Measurements from ENCODE around the gene BCKDHB. TPM values are rescaled to one million over a fixed set of nuclear protein-coding genes. Genes with fewer than 3 reads are reported as not detected.

The BCKDHB gene
- total RNA-seq, 1 experiment from 2014 or later, result 24.3 TPM

DNA sequence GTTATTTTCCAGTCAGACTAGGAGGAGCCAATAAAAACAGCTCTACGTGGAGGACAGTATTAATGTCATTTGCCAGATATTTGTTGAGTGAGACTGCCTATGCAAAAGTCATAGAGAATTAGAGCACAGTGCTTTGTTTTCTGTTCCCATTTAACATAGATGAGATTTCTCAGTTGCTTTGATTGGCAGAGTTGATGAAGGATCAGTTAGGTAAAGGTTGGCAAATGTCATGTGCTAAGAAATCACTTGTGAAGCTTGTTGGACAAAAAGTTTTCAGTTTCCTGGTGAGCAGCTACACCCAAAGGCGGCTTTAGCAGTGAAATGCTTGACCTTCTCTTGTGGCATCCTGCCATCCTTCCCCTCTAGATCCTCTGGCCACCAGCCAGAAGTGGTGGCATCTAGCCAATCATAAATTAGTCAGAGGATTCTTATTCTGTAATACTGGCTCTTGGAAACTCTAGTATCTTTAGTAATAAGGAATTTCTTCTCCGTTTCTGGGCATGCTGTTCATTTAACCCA is 37.0 kb downstream of the BCKDHB start (continued):
- no peak for TF ChIP-seq PRDM15 (CRISPR knock-in tag; IDR thresholded peaks at IDR 0.05)
- TF ChIP-seq ARID4B (CRISPR knock-in tag; IDR thresholded peaks at IDR 0.05; ENCODE audit: borderline replicate concordance), result no peak
- TF ChIP-seq PRRX2 (CRISPR knock-in tag; IDR thresholded peaks at IDR 0.05), result no peak
- no peak for TF ChIP-seq HMGXB4 (CRISPR knock-in tag; IDR thresholded peaks at IDR 0.05)
- TF ChIP-seq, protein P1, sequence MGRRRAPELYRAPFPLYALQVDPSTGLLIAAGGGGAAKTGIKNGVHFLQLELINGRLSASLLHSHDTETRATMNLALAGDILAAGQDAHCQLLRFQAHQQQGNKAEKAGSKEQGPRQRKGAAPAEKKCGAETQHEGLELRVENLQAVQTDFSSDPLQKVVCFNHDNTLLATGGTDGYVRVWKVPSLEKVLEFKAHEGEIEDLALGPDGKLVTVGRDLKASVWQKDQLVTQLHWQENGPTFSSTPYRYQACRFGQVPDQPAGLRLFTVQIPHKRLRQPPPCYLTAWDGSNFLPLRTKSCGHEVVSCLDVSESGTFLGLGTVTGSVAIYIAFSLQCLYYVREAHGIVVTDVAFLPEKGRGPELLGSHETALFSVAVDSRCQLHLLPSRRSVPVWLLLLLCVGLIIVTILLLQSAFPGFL (CRISPR knock-in tag; IDR thresholded peaks at IDR 0.05; ENCODE audit: borderline replicate concordance), result no peak
- TF ChIP-seq USF1 (CRISPR knock-in tag; IDR thresholded peaks at IDR 0.05), result no peak

DNA sequence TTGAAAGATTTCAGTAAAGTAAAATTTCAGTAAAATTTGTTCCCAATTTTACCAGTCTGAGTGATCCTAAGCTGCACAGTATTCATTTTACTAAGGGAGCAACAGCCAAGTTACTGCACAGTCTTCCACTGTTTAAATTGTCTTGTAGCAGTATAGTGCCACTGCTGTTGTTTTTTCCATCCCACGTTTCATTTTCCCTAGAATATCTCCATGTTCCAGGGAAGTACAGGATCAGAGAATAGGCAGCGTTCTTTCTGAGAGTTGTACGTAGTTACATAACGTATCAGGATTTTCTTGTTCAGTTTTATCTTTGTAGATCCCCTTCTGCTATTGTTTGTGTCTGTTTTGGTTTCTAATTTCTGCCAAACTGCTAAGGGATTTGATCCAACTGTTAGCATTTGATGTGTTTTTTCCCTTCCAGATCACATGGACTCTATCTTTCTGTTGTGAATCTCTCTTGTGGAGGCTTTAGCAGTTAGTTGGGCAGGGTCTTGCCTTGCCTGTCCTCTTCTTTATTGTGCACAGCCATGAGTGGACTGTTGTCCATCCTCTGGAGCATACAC is 38.4 kb downstream of the BCKDHB start:
- POLR2A ChIA-PET, result no interaction called here
- no peak for TF ChIP-seq SP1 (CRISPR knock-in tag; conservative IDR thresholded peaks at IDR 0.05)
- TF ChIP-seq NFYB (CRISPR knock-in tag; conservative IDR thresholded peaks at IDR 0.05; ENCODE audit: low read depth), result no peak
- TF ChIP-seq FOXP1 (CRISPR knock-in tag; IDR thresholded peaks at IDR 0.05; ENCODE audit: borderline replicate concordance), result no peak
- TF ChIP-seq, protein P2, sequence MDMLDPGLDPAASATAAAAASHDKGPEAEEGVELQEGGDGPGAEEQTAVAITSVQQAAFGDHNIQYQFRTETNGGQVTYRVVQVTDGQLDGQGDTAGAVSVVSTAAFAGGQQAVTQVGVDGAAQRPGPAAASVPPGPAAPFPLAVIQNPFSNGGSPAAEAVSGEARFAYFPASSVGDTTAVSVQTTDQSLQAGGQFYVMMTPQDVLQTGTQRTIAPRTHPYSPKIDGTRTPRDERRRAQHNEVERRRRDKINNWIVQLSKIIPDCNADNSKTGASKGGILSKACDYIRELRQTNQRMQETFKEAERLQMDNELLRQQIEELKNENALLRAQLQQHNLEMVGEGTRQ (CRISPR knock-in tag; IDR thresholded peaks at IDR 0.05), result no peak
- no peak for TF ChIP-seq ZNF121 (CRISPR knock-in tag; IDR thresholded peaks at IDR 0.05)
- no peak for TF ChIP-seq ATF1 (CRISPR knock-in tag; IDR thresholded peaks at IDR 0.05)
- TF ChIP-seq ZNF423 (CRISPR knock-in tag; IDR thresholded peaks at IDR 0.05), result no peak
- TF ChIP-seq ZNF281 (CRISPR knock-in tag; IDR thresholded peaks at IDR 0.05), result no peak
- no peak for TF ChIP-seq NFATC4 (CRISPR knock-in tag; IDR thresholded peaks at IDR 0.05)
- peaks cover under 1% of the 10 kb centered on the region; the same call in 1 of the 2 replicates for H3K9me3 Mint-ChIP-seq
- CTCF ChIA-PET, result no interaction called here
- H3K4me3 Mint-ChIP-seq, result no peak overlapping the region
- no peak overlapping the region for H3K27ac Mint-ChIP-seq
- H3K36me3 Mint-ChIP-seq, result peaks cover 19% of the 10 kb centered on the region
- no peaks in the 10 kb centered on the region for H3K4me1 Mint-ChIP-seq
- H3K27me3 Mint-ChIP-seq (ENCODE audit: low read depth), result no peaks in the 10 kb centered on the region
- ATAC-seq (no peak), DNase-seq (ENCODE audit: low spot score) (no peak)

Data from WTC11 (cell line).